Inflammatory macrophage treated with lipopolysaccharide for 4 hours (primary cell): Measurements from ENCODE around the gene PLEKHG4B.
"Not testable (repeated sequence)": the region's sequence is repeated elsewhere in the genome, so short reads cannot be mapped to it uniquely, and the experiment has no call there.

Experiments used
- DNase-seq: peaks from one replicate; pipeline ENCODE4 v3.0.0-alpha.2; 2020

PLEKHG4B gene

GRCh38 chr5:159448-160172 is 67.6 kb downstream of the PLEKHG4B start:
- no peak for DNase-seq

DNA sequence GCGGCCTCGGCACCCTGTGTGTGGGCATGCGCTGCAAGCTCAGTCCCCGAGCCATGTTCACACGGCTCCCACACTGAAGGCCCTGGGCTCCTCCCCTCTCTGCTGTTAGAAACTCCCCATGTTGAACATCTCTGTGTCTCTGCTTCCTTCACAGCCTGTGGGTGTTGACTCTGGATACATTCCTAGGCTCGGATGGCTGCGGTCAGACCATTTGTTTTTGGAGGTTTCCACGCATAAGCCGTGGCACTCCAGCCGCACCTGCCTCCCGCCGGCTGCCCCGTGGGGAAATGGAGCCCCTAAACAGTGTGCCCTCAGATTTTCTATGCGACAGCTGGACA is 68.2 kb downstream of the PLEKHG4B start:
- no peak for DNase-seq

GRCh38 chr5:160921-161802 is 69.2 kb downstream of the PLEKHG4B start:
- no peak for DNase-seq

DNA sequence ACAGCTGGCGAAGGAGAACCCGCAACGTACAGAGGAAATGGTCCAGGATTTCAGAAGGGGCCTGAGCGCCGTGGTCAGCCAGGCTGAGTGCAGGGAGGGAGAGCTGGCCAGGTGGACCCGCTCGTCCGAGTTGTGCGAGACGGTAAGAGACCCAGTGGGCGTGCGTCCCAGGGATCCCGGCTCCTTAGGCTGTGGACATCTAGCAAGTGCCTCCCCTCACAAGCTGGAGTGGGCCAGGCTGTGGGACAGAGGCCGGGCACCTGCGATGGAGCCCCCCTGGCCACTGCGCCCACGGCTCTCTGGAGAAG is 69.8 kb downstream of the PLEKHG4B start:
- no peak for DNase-seq

DNA sequence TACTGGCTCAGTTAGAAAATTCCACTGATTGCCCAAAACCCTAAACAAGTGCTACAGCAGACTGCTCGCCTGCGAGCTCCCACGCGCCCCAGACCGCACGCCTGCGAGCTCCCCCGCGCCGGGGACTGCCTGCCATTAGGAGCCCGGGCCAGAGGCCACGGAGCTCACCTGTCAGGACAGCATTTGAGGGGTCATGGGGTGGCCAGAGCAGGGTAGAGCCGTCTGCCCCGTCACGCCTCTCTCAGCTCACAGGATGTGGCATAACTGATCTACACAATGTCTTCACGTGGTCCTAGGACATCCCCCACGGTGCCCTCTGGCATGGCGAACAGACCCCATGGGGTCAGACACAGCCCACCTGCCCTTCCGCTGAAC is 70.2 kb downstream of the PLEKHG4B start:
- no peak for DNase-seq

DNA sequence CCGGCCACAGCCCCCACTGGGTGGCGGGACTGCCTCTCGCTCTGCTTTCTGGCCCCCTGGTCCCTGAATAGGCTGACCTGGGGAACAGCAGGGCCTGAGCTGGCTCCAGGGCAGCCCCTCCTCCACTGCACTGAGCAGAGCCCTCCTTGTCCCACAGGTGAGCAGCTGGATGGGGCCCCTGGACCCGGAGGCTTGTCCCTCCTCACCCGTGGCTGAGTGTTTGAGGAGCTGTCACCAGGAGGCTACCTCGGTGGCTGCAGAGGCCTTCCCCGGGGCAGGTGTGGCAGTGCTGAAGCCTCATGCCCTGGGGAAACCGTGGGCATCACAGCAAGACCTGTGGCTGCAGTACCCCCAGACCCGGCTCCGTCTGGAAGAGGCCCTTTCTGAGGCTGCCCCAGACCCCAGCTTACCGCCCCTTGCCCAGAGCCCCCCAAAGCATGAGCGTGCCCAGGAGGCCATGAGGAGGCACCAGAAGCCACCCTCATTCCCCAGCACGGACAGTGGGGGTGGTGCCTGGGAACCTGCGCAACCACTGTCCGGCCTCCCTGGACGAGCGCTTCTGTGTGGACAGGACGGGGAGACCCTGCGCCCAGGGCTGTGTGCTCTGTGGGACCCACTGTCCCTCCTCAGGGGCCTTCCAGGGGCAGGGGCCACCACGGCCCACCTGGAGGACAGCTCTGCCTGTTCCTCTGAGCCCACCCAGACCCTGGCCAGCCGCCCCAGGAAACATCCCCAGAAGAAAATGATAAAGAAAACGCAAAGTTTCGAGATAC is 70.8 kb downstream of the PLEKHG4B start:
- no peak for DNase-seq

GRCh38 chr5:163338-163620 is 71.3 kb downstream of the PLEKHG4B start:
- no peak for DNase-seq

- DNase-seq = no peak
These were observed 71.9 kb downstream of the PLEKHG4B start for GRCh38 chr5:163841-164240.

DNA sequence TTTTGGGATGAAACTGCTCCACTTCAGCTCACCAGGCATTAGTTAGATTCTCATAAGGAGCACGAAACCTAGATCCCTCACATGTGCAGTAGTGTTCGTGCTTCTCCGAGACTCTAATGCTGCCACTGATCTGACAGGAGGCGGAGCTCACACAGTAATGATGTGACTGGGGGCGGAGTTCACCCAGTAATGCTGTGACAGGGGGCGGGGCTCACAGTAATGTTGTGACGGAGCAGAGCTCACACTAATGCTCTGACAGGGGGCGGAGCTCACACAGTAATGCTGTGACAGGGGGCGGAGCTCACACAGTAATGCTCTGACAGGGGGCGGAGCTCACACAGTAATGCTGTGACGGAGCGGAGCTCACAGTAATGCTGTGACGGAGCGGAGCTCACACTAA is 72.3 kb downstream of the PLEKHG4B start:
- DNase-seq = no peak

DNA sequence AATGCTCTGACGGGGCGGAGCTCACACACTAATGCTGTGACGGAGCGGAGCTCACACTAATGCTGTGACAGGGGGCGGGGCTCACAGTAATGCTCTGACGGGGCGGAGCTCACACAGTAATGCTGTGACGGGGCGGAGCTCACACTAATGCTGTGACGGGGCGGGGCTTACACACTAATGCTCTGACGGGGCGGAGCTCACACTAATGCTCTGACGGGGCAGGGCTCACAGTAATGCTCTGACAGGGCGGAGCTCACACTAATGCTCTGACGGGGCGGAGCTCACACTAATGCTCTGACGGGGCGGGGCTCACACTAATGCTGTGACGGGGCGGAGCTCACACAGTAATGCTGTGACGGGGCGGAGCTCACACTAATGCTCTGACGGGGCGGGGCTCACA is 72.8 kb downstream of the PLEKHG4B start:
- not testable (repeated sequence) for DNase-seq

DNA sequence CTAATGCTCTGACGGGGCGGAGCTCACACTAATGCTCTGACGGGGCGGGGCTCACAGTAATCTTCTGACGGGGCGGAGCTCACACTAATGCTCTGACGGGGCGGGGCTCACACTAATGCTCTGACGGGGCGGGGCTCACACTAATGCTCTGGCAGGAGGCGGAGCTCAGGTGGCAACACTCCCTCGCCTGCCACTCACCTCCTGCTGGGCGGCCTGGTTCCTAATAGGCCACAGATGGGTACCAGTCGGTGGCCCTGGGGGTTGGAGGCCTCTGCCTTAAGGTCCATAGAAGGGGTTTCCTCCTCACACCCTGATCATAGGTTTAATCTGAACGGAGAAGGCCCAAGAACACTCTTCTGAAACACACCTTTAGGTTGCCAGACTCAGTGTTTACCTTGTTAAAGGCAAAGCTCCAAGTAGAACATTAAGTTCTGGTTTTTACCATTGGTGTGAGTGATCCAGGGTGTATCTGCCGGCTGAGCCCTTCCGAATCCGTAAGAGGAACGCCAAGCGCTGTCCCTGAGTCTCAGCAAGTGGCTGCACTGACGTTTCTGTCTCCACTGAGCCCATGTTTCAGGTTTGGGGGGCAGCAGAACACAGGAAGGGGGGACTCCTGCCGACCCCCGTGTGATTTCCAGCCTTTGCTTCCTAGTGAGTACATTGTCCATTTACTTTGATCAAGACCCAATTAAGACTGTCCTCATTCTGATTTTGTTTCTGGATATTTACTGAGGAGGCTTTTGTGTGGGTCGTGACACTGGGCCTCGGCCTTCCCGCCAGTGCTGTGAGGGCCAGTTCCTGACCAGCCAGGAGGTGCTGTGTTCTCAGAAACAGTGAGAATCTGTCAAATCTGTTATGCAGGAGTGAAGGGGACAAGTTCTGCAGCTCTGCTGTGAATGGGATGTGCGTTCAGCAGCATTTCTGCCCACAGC is 74.7 kb downstream of the PLEKHG4B start:
- no peak for DNase-seq

DNA sequence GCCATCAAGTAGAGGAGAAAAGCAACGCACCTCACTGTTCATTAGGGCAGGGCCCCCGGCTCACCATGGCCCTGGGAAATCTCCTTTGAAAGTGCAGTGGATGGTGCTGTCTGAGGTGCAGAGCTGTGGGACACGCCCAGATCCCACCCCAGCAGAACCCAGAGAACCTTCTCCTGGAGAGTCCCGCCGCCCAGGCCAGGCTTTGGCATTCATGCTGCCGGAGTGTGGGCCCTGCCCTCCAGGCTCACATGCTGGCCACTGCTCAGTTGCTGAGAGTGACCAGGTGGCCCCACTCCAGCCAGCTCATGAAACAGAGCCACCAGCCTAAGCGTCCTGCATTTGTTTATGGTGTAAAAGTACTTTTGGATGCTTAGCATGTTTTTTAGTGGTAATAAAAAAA is 75.5 kb downstream of the PLEKHG4B start:
- DNase-seq = no peak

GRCh38 chr5:167982-168660 is 76.2 kb downstream of the PLEKHG4B start:
- no peak for DNase-seq

DNA sequence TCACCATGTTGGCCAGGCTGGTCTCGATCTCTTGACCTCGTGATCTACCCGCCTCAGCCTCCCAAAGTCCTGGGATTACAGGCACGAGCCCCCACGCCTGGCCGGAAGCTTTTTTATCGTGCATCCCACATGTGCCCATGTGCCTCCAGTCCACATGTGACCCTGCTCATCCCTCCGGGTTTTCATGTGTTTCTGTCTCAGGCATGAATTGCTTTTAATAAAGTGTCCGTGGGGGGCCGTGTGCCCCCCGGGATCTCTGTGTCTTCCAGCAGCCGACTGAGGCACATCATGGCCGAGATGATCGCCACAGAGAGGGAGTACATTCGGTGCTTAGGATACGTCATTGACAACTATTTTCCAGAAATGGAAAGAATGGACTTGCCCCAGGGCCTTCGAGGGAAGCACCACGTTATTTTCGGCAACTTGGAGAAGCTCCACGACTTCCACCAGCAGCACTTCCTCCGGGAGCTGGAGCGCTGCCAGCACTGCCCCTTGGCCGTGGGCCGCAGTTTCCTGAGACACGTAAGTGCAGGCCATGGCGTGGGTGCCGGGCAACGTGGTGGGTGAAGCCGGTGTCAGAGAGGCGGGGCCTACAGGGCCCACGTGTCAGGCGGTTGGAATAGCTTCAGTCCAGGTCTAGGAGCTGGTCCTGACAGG is 77.2 kb downstream of the PLEKHG4B start:
- DNase-seq = peak; percentile 52

DNA sequence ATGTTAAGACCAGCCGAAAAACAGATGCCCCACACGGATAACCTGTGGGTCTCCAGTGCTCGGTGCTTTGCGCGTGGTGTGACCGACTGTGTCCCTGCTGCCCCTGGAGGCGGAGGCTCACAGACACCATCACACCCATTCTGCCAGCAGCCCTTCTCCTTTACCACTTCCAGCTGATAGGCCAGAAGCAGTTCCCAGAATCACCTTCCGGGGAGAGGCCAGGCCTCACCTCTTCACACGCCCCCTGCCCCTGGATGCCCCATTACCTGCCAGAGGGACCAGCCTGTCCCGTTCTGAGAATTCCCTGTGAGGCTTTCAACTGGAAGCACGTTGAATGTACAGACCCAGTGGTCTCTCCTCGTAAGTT is 77.7 kb downstream of the PLEKHG4B start:
- DNase-seq = no peak

DNA sequence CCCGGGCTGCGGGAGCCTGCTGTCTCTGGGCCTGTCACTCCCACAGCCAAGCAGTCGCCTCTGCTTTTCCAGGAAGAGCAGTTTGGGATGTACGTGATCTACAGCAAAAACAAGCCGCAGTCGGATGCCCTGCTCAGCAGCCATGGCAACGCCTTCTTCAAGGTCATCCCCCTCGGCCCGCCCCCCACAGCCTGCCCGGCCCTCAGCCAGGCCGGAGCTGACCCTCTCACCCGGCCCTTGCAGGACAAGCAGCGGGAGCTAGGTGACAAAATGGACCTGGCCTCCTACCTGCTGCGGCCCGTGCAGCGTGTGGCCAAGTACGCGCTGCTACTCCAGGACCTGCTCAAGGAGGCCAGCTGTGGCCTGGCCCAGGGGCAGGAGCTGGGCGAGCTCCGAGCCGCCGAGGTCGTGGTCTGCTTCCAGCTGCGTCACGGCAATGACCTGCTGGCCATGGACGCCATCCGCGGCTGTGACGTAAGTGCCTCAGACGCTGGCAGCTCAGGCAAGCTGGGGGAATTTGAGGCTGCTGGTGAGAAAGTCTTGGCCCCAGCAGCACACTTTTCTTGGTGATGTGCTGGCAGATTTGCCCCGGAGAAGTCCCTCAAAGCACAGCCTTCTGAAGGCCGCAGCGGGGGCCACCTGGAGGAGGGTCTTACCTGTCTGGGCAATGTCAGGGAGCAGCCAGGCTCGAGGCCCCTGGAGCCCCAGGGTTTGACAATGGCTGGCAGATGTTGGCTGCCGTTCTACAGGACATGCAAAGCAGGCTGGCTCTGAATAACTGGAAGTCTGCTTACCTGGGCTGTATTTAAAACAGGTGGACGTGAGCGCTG is 79.2 kb downstream of the PLEKHG4B start:
- DNase-seq = no peak

DNA sequence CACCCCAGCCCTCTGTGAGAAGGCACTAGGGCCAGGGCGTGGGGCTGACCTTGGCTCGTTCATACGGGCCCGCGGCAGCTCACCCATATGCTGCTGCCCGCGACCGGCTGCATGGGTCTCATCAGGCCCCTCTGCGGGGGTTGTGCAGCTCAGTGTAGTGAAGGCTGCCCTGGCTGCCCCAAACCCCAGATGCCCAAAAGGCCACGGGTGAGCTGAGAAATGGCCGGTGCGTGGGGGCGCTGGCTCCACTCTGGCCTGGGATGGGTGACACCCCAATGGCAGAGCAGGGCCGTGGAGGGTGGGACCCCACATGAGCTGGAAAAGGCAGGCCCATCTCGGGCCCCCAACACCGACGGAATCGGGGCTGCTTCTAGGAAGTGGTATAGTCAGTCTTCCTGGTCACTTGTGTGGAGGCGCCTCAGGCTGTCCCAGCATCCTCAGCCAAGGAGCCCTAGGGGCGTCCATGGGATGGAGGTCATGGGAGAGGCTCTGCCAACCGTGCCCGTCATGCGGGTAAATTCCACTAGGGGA is 79.9 kb downstream of the PLEKHG4B start:
- no peak for DNase-seq

- DNase-seq = no peak
These were observed 80.5 kb downstream of the PLEKHG4B start for GRCh38 chr5:172421-172820.

DNA sequence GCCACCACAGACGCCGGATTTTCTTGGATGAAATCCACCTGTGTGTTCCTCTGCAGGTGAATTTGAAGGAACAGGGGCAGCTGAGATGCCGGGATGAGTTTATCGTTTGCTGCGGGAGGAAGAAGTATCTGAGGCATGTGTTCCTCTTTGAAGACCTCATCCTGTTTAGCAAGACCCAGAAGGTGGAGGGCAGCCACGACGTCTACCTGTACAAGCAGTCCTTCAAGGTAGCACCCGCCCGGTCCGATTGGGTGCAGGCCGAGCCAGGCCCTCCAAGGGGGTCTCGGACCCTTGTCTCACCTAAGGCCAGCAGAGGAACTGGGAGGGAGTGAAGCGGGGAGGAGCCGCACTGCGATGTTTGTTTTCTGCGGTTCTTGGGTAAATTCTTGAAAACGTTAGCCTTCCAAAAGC is 80.9 kb downstream of the PLEKHG4B start:
- DNase-seq = no peak

GRCh38 chr5:173392-174290 is 81.7 kb downstream of the PLEKHG4B start:
- DNase-seq = no peak
